ENCODE measurements around the gene RFT1.

DNA sequence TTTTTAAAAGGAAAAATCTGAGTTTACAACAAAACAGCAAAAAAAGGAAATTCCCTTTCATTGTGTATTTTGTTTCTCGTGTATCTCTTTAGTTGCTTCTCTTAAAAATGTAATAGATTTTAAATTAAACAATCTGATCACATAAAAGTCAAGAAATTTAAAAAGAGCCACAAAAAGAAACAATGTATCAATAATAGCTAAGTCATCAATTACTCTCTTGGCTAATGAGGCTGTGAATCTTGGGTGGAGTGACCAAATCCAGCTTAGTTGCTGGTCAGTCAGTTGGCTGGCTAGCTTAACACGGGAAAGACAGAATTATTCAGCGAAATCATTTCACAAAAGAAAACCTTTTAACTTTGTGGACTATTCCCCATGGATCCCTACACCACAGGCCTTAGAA is 87.6 kb downstream of the RFT1 start:
- TF ChIP-seq, protein P1, sequence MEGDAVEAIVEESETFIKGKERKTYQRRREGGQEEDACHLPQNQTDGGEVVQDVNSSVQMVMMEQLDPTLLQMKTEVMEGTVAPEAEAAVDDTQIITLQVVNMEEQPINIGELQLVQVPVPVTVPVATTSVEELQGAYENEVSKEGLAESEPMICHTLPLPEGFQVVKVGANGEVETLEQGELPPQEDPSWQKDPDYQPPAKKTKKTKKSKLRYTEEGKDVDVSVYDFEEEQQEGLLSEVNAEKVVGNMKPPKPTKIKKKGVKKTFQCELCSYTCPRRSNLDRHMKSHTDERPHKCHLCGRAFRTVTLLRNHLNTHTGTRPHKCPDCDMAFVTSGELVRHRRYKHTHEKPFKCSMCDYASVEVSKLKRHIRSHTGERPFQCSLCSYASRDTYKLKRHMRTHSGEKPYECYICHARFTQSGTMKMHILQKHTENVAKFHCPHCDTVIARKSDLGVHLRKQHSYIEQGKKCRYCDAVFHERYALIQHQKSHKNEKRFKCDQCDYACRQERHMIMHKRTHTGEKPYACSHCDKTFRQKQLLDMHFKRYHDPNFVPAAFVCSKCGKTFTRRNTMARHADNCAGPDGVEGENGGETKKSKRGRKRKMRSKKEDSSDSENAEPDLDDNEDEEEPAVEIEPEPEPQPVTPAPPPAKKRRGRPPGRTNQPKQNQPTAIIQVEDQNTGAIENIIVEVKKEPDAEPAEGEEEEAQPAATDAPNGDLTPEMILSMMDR (IDR thresholded peaks at IDR 0.05; ENCODE audit: insufficient read depth, low read depth, low read length): no peak
- no peak for TF ChIP-seq EZH2 (IDR thresholded peaks at IDR 0.05; ENCODE audit: insufficient read depth, low read length)
